AG04450 (cell line): ENCODE measurements around the gene INTS7. TPM values are rescaled to one million over a fixed set of nuclear protein-coding genes. Genes with fewer than 3 reads are reported as not detected.

Experiments
- CTCF ChIA-PET: fragments of 300-600, 350-600 bp; formaldehyde crosslinking; extraction: SDS; loops from one replicate; lab custom pipeline; 2022; ENCODE audit warnings: antibody characterized with exemption, inconsistent platforms; lab: Charles Lee
- POLR2A ChIA-PET: fragments of 350-600 bp; formaldehyde crosslinking; extraction: SDS; loops from one replicate; lab custom pipeline; 2021; ENCODE audit warnings: antibody characterized with exemption, inconsistent platforms; lab: Yijun Ruan, JAX
- DNase-seq: peaks from one replicate; pipeline ENCODE4 v3.0.0-alpha.2; 2011; ENCODE audit warnings: low read depth, low spot score
- H3K27ac ChIP-seq: one replicate; pipeline ENCODE4 v1.5.1; 2012; ENCODE audit warnings: low read depth, low read length, control low read depth
- H3K27me3 ChIP-seq: one replicate; pipeline ENCODE4 v1.6.0; 2012; ENCODE audit warnings: low read length; ENCODE audit not compliant: control insufficient read depth, insufficient read depth
- H3K4me3 ChIP-seq: 2 replicates; pipeline ENCODE4 v1.5.1; 2011; ENCODE audit warnings: mild to moderate bottlenecking, low read depth, low read length, control low read depth
- H3K9me3 ChIP-seq: 2 replicates; pipeline ENCODE4 v1.5.1; 2012; ENCODE audit warnings: low read length; ENCODE audit not compliant: control insufficient read depth, insufficient read depth
- CTCF ChIP-seq: IDR thresholded peaks from 2 replicates; pipeline ENCODE4 v1.5.1; 2011; ENCODE audit warnings: low read depth, low read length, control low read depth, inconsistent platforms
- polyA minus RNA-seq: library from RNA; depleted of rRNA, polyadenylated mRNA; stranded (reverse); fragments of >200 nt; gene quantifications from 2 replicates; pipeline ENCODE4 v1.2.3, GENCODE V29; 2011; rRNA and poly(A)+ RNA removed
- polyA plus RNA-seq: library from polyadenylated mRNA; depleted of rRNA; stranded (reverse); fragments of >200 nt; gene quantifications from 2 replicates; pipeline ENCODE4 v1.2.3, GENCODE V29; 2011; rRNA removed

INTS7 gene
- 17.9 and 20.1 TPM in 2 replicates for polyA plus RNA-seq
- polyA minus RNA-seq: 37.5 and 50.3 TPM in 2 replicates

GRCh38 chr1:212035123-212035834 is at the start of gene INTS7, which contains the start of gene DTL:
INTS7 (minus strand) TSS chr1:212035557; CDS start chr1:212035437, 120 bp downstream.
DTL (plus strand) TSS chr1:212035748; CDS start chr1:212035891, 143 bp downstream.
- Histone ChIP-seq H3K27ac (peak within 1 kb of the TSS; percentile 59), H3K27me3 (no peaks in the 10 kb centered on the region), H3K4me3 (peak within 1 kb of the TSS; percentile 90), H3K9me3 (no peaks in the 10 kb centered on the region)
- POLR2A ChIA-PET: interaction anchor here (0.5 to 1.5 kb wide), 7 partner anchors 11 to 573 kb away, joined by 3 to 8 read pairs (median 5); partner anchors contain the start of gene ATF3
- TF ChIP-seq CTCF: peak; percentile 89
- DNase-seq: peak; percentile 98
- CTCF ChIA-PET: interaction anchor here (0.5 to 7.4 kb wide), 128 partner anchors 9 to 975 kb away, joined by 3 to 304 read pairs (median 4); partner anchors contain the start of genes NENF and PPP2R5A

- no peak for TF ChIP-seq CTCF
- POLR2A ChIA-PET: no interaction called here
- DNase-seq: no peak
- no peaks in the 10 kb centered on the region for H3K27me3 ChIP-seq
- H3K9me3 ChIP-seq: no peaks in the 10 kb centered on the region
- H3K27ac ChIP-seq: no peak overlapping the region
- H3K4me3 ChIP-seq: no peak overlapping the region
- CTCF ChIA-PET: interaction anchor here (1.2 to 4.5 kb wide), 3 partner anchors 12 to 373 kb away, joined by 3 to 46 read pairs (median 8); no protein-coding TSS in a partner anchor
These were observed 47.5 kb upstream of the INTS7 start for GRCh38 chr1:212082765-212083406.

- Histone ChIP-seq H3K27me3 (no peaks in the 10 kb centered on the region), H3K9me3 (no peaks in the 10 kb centered on the region), H3K27ac (no peak overlapping the region), H3K4me3 (no peak overlapping the region)
- DNase-seq: no peak
- TF ChIP-seq CTCF: no peak
- ChIA-PET CTCF (interaction anchor here (1.2 to 4.5 kb wide), 3 partner anchors 8 to 43 kb away, joined by 3 to 46 read pairs (median 5); partner anchors contain the start of gene DTL), POLR2A (no interaction called here)
These were observed 43.5 kb upstream of the INTS7 start for GRCh38 chr1:212078826-212079225.

GRCh38 chr1:212077028-212077427 is 41.7 kb upstream of the INTS7 start:
- POLR2A ChIA-PET: no interaction called here
- no peak for DNase-seq
- H3K4me3 ChIP-seq: no peak overlapping the region
- no peaks in the 10 kb centered on the region for H3K9me3 ChIP-seq
- no peak for TF ChIP-seq CTCF
- no peaks in the 10 kb centered on the region for H3K27me3 ChIP-seq
- CTCF ChIA-PET: interaction anchor here (1.0 to 2.1 kb wide), 4 partner anchors 15 to 379 kb away, joined by 4 to 6 read pairs (median 5); no protein-coding TSS in a partner anchor
- no peak overlapping the region for H3K27ac ChIP-seq
